Measurements from ENCODE around the gene SNX32. TPM values are rescaled to one million over a fixed set of nuclear protein-coding genes. Genes with fewer than 3 reads are reported as not detected.
A peak's percentile ranks its signal among the peaks of the same experiment; 100 is the strongest.

Gene SNX32
- polyA plus RNA-seq, 3 donors from 2014 or later = 0.30 to 1.7 (median 1.6) TPM

- Mint-ChIP-seq H3K9me3 (no peaks in the 10 kb centered on the region), H3K27ac (peak overlapping the region in 4 of 6 donors; percentile 34 to 65 (median 50)), H3K4me1 (peaks cover 38 to 43% of the 10 kb centered on the region in 2 donors), H3K4me3 (no peak overlapping the region), H3K36me3 (peaks cover 24 to 41% (median 25%) of the 10 kb centered on the region in 3 donors), H3K27me3 (ENCODE audit: low read depth in 3 of 3) (peaks cover 5 to 12% (median 12%) of the 10 kb centered on the region in 3 donors)
- DNase-seq = no peak
Observed at GRCh38 chr11:65851811-65852507, 18.2 kb downstream of the SNX32 start.

DNA sequence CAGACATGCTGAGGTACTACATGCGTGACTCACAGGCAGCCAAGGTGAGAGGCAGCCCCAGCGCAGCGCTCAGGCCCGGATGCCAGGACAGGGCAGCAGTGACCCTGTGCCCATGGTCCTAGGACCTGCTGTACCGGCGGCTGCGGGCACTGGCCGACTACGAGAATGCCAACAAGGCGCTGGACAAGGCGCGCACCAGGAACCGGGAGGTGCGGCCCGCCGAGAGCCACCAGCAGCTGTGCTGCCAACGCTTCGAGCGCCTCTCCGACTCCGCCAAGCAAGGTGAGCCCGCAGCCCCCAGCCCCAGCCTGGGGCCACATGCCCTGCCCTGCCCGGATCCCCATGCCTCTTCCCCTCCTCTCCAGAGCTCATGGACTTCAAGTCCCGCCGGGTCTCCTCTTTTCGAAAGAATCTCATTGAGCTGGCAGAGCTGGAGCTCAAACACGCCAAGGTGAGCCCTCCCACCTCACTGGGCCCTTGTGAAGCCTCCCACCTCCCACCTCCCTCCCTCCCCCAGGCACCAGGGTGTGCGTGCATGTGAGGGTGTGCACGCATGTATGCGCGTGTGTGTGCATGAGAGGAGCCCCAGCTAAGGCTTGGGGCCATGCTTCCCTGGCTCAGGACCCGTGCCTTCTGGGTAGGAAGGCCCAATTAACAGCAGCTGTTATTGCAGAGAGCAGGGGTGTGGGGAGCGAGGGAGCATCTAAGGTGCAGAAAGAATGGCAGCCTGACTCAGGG, 18.9 kb downstream of the SNX32 start:
- H3K36me3 Mint-ChIP-seq = peaks cover 24 to 41% (median 25%) of the 10 kb centered on the region in 3 donors
- no peak for DNase-seq

DNA sequence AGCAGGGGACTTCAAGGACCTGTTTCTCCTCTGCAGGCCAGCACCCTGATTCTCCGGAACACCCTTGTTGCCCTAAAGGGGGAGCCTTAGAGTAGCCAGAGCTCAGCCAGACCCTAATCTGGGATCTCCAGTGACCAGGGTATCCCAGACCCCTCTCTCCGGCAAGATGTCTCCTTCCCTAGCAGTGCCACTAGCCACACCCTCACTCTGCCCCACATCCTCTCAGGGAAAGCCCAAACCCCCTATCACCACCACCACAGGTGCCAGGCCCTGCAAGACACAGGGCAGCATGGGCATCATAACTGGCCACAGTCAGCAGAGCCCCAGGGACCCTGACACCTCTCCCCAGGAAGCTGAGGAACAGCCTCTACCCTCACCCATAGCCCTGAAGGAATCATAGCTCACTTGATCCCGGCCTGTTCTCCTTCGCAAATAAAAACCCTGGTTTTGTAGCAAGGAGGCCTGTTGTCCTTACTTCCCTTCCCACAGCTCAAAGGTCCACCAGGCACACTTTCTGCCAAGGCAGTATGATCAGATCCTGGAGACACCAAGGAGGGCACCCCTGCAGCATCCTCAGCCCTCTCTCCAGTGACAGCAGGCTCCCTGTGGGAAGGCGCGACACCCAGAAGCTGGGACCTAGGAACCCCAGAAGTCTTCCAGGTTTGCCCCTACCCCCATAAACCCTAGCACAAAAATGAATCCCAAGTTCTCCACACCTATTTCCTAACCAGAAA, 19.6 kb downstream of the SNX32 start:
- DNase-seq = no peak
- Mint-ChIP-seq H3K36me3 (peaks cover 24 to 41% (median 25%) of the 10 kb centered on the region in 3 donors), H3K9me3 (no peaks in the 10 kb centered on the region), H3K4me1 (peaks cover 42 to 48% of the 10 kb centered on the region in 2 donors), H3K27ac (peak overlapping the region in 3 of 6 donors; percentile 3 to 61 (median 40)), H3K4me3 (no peak overlapping the region), H3K27me3 (ENCODE audit: low read depth in 3 of 3) (peaks cover 10 to 22% (median 18%) of the 10 kb centered on the region in 3 donors)

More for the DNA sequence above, 18.9 kb downstream of the SNX32 start:
- H3K27me3 Mint-ChIP-seq (ENCODE audit: low read depth in 3 of 3) = peaks cover 5 to 18% (median 12%) of the 10 kb centered on the region in 3 donors
- peak overlapping the region in 1 of 6 donors; percentile 57 for H3K27ac Mint-ChIP-seq
- H3K9me3 Mint-ChIP-seq = no peaks in the 10 kb centered on the region
- H3K4me3 Mint-ChIP-seq = no peak overlapping the region
- H3K4me1 Mint-ChIP-seq = peaks cover 39 to 44% of the 10 kb centered on the region in 2 donors

GRCh38 chr11:65854161-65854592, 20.4 kb downstream of the SNX32 start:
- Mint-ChIP-seq H3K9me3 (no peaks in the 10 kb centered on the region), H3K4me3 (peak overlapping the region in 4 of 5 donors; percentile 10 to 61 (median 31)), H3K27me3 (ENCODE audit: low read depth in 3 of 3) (peaks cover 10 to 23% (median 18%) of the 10 kb centered on the region in 3 donors), H3K4me1 (peaks cover 48 to 55% of the 10 kb centered on the region in 2 donors), H3K36me3 (peaks cover 24 to 41% (median 25%) of the 10 kb centered on the region in 3 donors), H3K27ac (peak overlapping the region in 4 of 6 donors; percentile 30 to 64 (median 60))
- DNase-seq = no peak

GRCh38 chr11:65854852-65855837, 21.4 kb downstream of the SNX32 start:
- peak overlapping the region in 5 of 6 donors; percentile 62 to 95 (median 92) for H3K27ac Mint-ChIP-seq
- no peaks in the 10 kb centered on the region for H3K9me3 Mint-ChIP-seq
- no peak for DNase-seq
- peaks cover 56 to 65% of the 10 kb centered on the region in 2 donors for H3K4me1 Mint-ChIP-seq
- H3K27me3 Mint-ChIP-seq (ENCODE audit: low read depth in 3 of 3) = peaks cover 10 to 26% (median 20%) of the 10 kb centered on the region in 3 donors
- H3K36me3 Mint-ChIP-seq = peaks cover 24 to 41% (median 25%) of the 10 kb centered on the region in 3 donors
- peak overlapping the region; percentile 89 to 96 (median 92) for H3K4me3 Mint-ChIP-seq

DNA sequence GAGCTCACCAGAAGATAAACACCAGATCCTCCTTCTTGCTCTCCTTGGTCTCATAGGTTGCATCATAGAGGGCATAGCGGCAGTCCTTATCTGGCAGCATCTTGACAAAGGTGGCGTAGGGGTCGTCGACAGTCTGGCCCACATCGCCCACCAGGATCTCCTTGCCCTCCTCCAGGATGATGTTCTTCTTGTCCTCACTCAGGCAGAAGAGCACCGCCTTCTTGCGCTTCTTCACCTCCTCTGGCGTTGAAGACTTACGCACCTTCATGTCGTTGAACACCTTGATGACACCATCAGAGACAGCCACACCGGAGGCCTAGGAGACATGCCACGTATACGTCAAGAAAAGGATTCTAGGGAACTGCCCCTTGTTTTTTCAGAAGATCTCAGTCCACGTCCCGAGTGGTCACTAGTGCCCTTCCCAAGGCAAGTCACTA, 22.2 kb downstream of the SNX32 start:
- H3K9me3 Mint-ChIP-seq = no peaks in the 10 kb centered on the region
- peaks cover 24 to 41% (median 25%) of the 10 kb centered on the region in 3 donors for H3K36me3 Mint-ChIP-seq
- H3K27ac Mint-ChIP-seq = peak overlapping the region; percentile 86 to 95 (median 92)
- peaks cover 10 to 28% (median 22%) of the 10 kb centered on the region in 3 donors for H3K27me3 Mint-ChIP-seq (ENCODE audit: low read depth in 3 of 3)
- H3K4me1 Mint-ChIP-seq = peaks cover 58 to 69% of the 10 kb centered on the region in 2 donors
- no peak for DNase-seq
- peak overlapping the region; percentile 89 to 96 (median 92) for H3K4me3 Mint-ChIP-seq

- DNase-seq = peak; percentile 79 to 83 (median 81)
- H3K4me3 Mint-ChIP-seq = peak overlapping the region; percentile 89 to 96 (median 92)
- peaks cover 10 to 28% (median 22%) of the 10 kb centered on the region in 3 donors for H3K27me3 Mint-ChIP-seq (ENCODE audit: low read depth in 3 of 3)
- H3K27ac Mint-ChIP-seq = peak overlapping the region; percentile 86 to 95 (median 92)
- peaks cover 67 to 75% of the 10 kb centered on the region in 2 donors for H3K4me1 Mint-ChIP-seq
- no peaks in the 10 kb centered on the region for H3K9me3 Mint-ChIP-seq
- peaks cover 19 to 34% (median 20%) of the 10 kb centered on the region in 3 donors for H3K36me3 Mint-ChIP-seq
Observed at GRCh38 chr11:65856689-65857499, 23.1 kb downstream of the SNX32 start.

- Mint-ChIP-seq H3K27ac (peak overlapping the region in 3 of 6 donors; percentile 86 to 92 (median 87)), H3K27me3 (ENCODE audit: low read depth in 3 of 3) (peaks cover 10 to 29% (median 22%) of the 10 kb centered on the region in 3 donors), H3K36me3 (peaks cover 16 to 33% (median 16%) of the 10 kb centered on the region in 3 donors), H3K4me1 (peaks cover 65 to 73% of the 10 kb centered on the region in 2 donors), H3K9me3 (no peaks in the 10 kb centered on the region), H3K4me3 (peak overlapping the region; percentile 89 to 96 (median 92))
- peak; percentile 63 to 71 (median 69) for DNase-seq
Observed at GRCh38 chr11:65857500-65857852, 23.7 kb downstream of the SNX32 start.

GRCh38 chr11:65857853-65858680, 24.3 kb downstream of the SNX32 start, which contains the start of gene CFL1:
TSS of gene CFL1 (minus strand) at chr11:65858180. CDS start at chr11:65858099, 81 bp downstream.
- peak within 1 kb of the TSS; percentile 91 to 99 (median 98) for H3K27ac Mint-ChIP-seq
- no peaks in the 10 kb centered on the region for H3K9me3 Mint-ChIP-seq
- peaks cover 10 to 30% (median 22%) of the 10 kb centered on the region in 3 donors for H3K27me3 Mint-ChIP-seq (ENCODE audit: low read depth in 3 of 3)
- peak within 1 kb of the TSS; percentile 91 to 98 (median 94) for H3K4me3 Mint-ChIP-seq
- peaks cover 20 to 36% (median 20%) of the 10 kb centered on the region in 3 donors for H3K36me3 Mint-ChIP-seq
- peak; percentile 95 to 96 (median 96) for DNase-seq
- peaks cover 68 to 76% of the 10 kb centered on the region in 2 donors for H3K4me1 Mint-ChIP-seq

DNA sequence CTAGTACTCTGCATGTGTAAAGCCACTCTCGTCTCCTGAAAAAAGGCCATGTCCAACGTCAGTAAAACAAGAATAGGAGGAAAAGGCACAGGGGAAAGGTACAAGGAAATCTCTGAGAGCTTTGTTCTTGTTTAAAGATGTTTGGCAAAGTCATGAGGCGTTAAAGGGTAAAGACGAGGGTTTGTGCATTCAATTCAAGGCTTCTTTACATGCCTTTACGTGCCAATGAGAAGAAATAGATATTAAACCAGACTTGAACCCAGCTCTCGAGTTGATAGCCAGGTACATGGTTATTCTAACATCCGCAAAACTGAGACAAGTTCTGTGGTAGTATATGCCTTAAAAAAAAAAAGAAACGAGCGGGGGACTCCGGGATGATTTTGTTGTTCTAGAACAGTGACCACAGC, 24.9 kb downstream of the SNX32 start:
- peak overlapping the region; percentile 91 to 99 (median 98) for H3K27ac Mint-ChIP-seq
- H3K9me3 Mint-ChIP-seq = no peaks in the 10 kb centered on the region
- no peak for DNase-seq
- H3K27me3 Mint-ChIP-seq (ENCODE audit: low read depth in 3 of 3) = peaks cover 12 to 25% (median 19%) of the 10 kb centered on the region in 3 donors
- H3K36me3 Mint-ChIP-seq = peaks cover 20 to 32% (median 20%) of the 10 kb centered on the region in 3 donors
- peaks cover 62 to 70% of the 10 kb centered on the region in 2 donors for H3K4me1 Mint-ChIP-seq
- H3K4me3 Mint-ChIP-seq = peak overlapping the region; percentile 91 to 98 (median 94)
